Hepatocyte (in vitro differentiated cells): ENCODE results near the gene GPN3. TPM values are rescaled to one million over a fixed set of nuclear protein-coding genes. Genes with fewer than 3 reads are reported as not detected.
"Not testable (repeated sequence)": the region's sequence is repeated elsewhere in the genome, so short reads cannot be mapped to it uniquely, and the experiment has no call there.

ENCODE experiments used
- DNase-seq: peaks from one replicate; pipeline ENCODE4 v3.0.0-alpha.2; 2016; ENCODE audit warnings: low spot score
- H2AFZ ChIP-seq: fragments of 200-600 bp; sonication (generic); 2 replicates; pipeline ENCODE4 v1.6.0; 2016; ENCODE audit warnings: antibody characterized with exemption, mild to moderate bottlenecking
- H3K27ac ChIP-seq: fragments of 200-600 bp; sonication (generic); 2 replicates; pipeline ENCODE4 v1.5.1; 2016; ENCODE audit warnings: mild to moderate bottlenecking
- H3K27me3 ChIP-seq: fragments of 200-600 bp; sonication (generic); 2 replicates; pipeline ENCODE4 v1.6.1; 2016
- H3K36me3 ChIP-seq: fragments of 200-600 bp; sonication (generic); replicated peaks from 2 replicates; pipeline ENCODE4 v1.5.1; 2016; ENCODE audit warnings: low read depth; ENCODE audit not compliant: insufficient read depth
- H3K4me1 ChIP-seq: fragments of 200-600 bp; sonication (generic); 2 replicates; pipeline ENCODE4 v1.5.1; 2016; ENCODE audit warnings: mild to moderate bottlenecking, moderate library complexity; ENCODE audit not compliant: insufficient read depth
- H3K4me2 ChIP-seq: fragments of 200-600 bp; sonication (generic); 2 replicates; pipeline ENCODE4 v1.6.0; 2016
- H3K4me3 ChIP-seq: fragments of 200-600 bp; sonication (generic); 2 replicates; pipeline ENCODE4 v1.5.1; 2016; ENCODE audit warnings: mild to moderate bottlenecking
- H3K79me2 ChIP-seq: fragments of 200-600 bp; sonication (generic); 2 replicates; pipeline ENCODE4 v1.6.0; 2017; ENCODE audit warnings: mild to moderate bottlenecking
- H3K9me2 ChIP-seq: fragments of 200-600 bp; sonication (generic); replicated peaks from 2 replicates; pipeline ENCODE4 v1.6.0; 2017; ENCODE audit warnings: mild to moderate bottlenecking; ENCODE audit not compliant: insufficient read depth
- H3K9me3 ChIP-seq: fragments of 200-600 bp; sonication (generic); 2 replicates; pipeline ENCODE4 v1.5.1; 2016; ENCODE audit warnings: low read depth, mild to moderate bottlenecking
- H4K20me1 ChIP-seq: fragments of 200-600 bp; sonication (generic); 2 replicates; pipeline ENCODE4 v1.6.0; 2016; ENCODE audit warnings: mild to moderate bottlenecking; ENCODE audit not compliant: insufficient read depth, poor library complexity, severe bottlenecking
- CTCF ChIP-seq: fragments of 200-600 bp; sonication (generic); IDR thresholded peaks from 2 replicates; pipeline ENCODE4 v1.5.1; 2016; ENCODE audit warnings: antibody characterized with exemption, mild to moderate bottlenecking; ENCODE audit not compliant: poor library complexity
- EZH2 ChIP-seq: fragments of 200-600 bp; sonication (generic); IDR thresholded peaks from 2 replicates; pipeline ENCODE4 v1.6.1; 2016; ENCODE audit warnings: antibody characterized with exemption, mild to moderate bottlenecking, borderline replicate concordance
- EZH2phosphoT487 ChIP-seq: fragments of 200-600 bp; sonication (generic); IDR thresholded peaks from one replicate; pipeline ENCODE4 v1.6.1; 2018; ENCODE audit warnings: antibody characterized with exemption, mild to moderate bottlenecking, low read depth, moderate library complexity; ENCODE audit not compliant: unreplicated experiment, severe bottlenecking
- WGBS: methylation state at CpG from one replicate; pipeline ENCODE4 v1.1.6; 2016; ENCODE audit warnings: low lambda C conversion rate; ENCODE audit errors: missing lambda C conversion rate; 5-methylcytosine and 5-hydroxymethylcytosine counted together
- polyA plus RNA-seq: library from polyadenylated mRNA; unstranded; fragments of >200 nt; fragmentation: Nextera tagmentation; extraction: Ambion mirVana; gene quantifications from 2 replicates; pipeline ENCODE4 v1.2.1, GENCODE V29; 2016
- total RNA-seq: library from RNA; depleted of rRNA; stranded (reverse); fragments of >200 nt; gene quantifications from 2 replicates; pipeline ENCODE4 v1.2.3, GENCODE V29; 2014

GPN3 gene
- total and polyA plus RNA-seq, 2 experiments from 2014 or later = 21.8 to 27.4 TPM

DNA sequence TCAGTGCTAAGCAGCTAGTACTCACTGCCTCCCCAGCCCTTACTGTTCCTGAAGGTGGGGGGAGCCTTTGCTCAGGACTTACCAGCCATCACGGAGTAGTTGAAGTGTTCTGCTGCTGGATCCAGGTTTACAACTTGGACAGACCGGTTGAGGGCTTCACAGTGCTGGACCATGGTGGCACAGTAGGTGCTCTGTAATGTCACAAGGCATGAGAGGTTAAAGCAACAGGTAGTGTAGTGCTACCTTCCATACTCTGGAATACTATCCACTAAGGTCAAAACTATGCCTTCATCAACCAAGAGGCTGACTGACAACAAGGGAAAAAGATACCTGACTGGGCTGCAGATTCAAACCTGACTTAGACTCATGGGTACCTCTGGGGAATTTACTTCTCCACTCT is 3.0 kb downstream of the GPN3 start:
- H2AFZ ChIP-seq = no peak overlapping the region
- no peak overlapping the region for H3K4me2 ChIP-seq
- H3K4me1 ChIP-seq = peaks cover 15% of the 10 kb centered on the region
- H3K79me2 ChIP-seq = peaks cover 26% of the 10 kb centered on the region
- H3K4me3 ChIP-seq = no peak overlapping the region
- H4K20me1 ChIP-seq = no peaks in the 10 kb centered on the region
- H3K9me2 ChIP-seq = no peaks in the 10 kb centered on the region
- no peaks in the 10 kb centered on the region for H3K27me3 ChIP-seq
- 94% methylated on average over 2 of the region's 2 CpGs for WGBS
- no peak overlapping the region for H3K27ac ChIP-seq
- H3K36me3 ChIP-seq = no peaks in the 10 kb centered on the region
- TF ChIP-seq EZH2phosphoT487 = no peak
- TF ChIP-seq CTCF = no peak
- TF ChIP-seq EZH2 = no peak
- no peaks in the 10 kb centered on the region for H3K9me3 ChIP-seq
- DNase-seq = no peak

DNA sequence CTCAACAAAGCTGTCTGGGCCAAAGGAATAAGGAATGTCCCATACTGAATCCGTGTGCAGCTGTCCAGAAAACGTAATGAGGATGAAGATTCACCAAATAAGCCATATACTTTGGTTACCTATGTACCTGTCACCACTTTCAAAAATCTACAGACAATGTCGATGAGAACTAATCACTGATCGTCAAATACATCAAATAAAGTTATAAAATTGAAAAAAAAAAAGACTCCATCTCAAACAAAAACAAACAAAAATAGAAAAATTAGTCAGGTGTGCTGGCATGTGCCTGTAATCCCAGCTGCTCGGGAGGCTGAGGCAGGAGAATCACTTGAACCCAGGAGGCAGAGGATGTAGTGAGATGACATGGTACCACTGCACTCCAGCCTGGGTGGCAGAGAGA is 6.9 kb downstream of the GPN3 start:
- not testable (repeated sequence) for H3K79me2 ChIP-seq, H2AFZ ChIP-seq, H3K4me1 ChIP-seq, H4K20me1 ChIP-seq, H3K36me3 ChIP-seq, H3K4me2 ChIP-seq, DNase-seq, H3K9me3 ChIP-seq, H3K4me3 ChIP-seq, H3K27ac ChIP-seq, H3K9me2 ChIP-seq, H3K27me3 ChIP-seq
- WGBS = 95% methylated on average over 5 of the region's 5 CpGs

GRCh38 chr12:110458756-110459155 is 9.3 kb downstream of the GPN3 start:
- Histone ChIP-seq H2AFZ (no peak overlapping the region), H3K4me3 (no peak overlapping the region), H3K79me2 (no peaks in the 10 kb centered on the region), H3K36me3 (no peaks in the 10 kb centered on the region), H3K9me3 (no peaks in the 10 kb centered on the region), H3K9me2 (no peaks in the 10 kb centered on the region), H3K27me3 (no peaks in the 10 kb centered on the region), H3K4me2 (no peak overlapping the region), H3K27ac (no peak overlapping the region), H4K20me1 (no peaks in the 10 kb centered on the region), H3K4me1 (no peaks in the 10 kb centered on the region)
- no peak for DNase-seq
- WGBS = 90% methylated on average over 4 of the region's 4 CpGs
- TF ChIP-seq EZH2phosphoT487 = no peak

GRCh38 chr12:110453569-110454296 is 14.3 kb downstream of the GPN3 start:
- DNase-seq = no peak
- TF ChIP-seq CTCF = no peak
- no peak for TF ChIP-seq EZH2phosphoT487
- TF ChIP-seq EZH2 = no peak
- WGBS = 89% methylated on average over 4 of the region's 4 CpGs
- peaks cover 9% of the 10 kb centered on the region for H3K79me2 ChIP-seq
- no peaks in the 10 kb centered on the region for H3K9me3 ChIP-seq
- H2AFZ ChIP-seq = no peak overlapping the region
- H3K4me1 ChIP-seq = no peaks in the 10 kb centered on the region
- no peaks in the 10 kb centered on the region for H3K36me3 ChIP-seq
- no peaks in the 10 kb centered on the region for H4K20me1 ChIP-seq
- H3K4me3 ChIP-seq = no peak overlapping the region
- no peaks in the 10 kb centered on the region for H3K9me2 ChIP-seq
- no peak overlapping the region for H3K27ac ChIP-seq
- H3K27me3 ChIP-seq = no peaks in the 10 kb centered on the region
- no peak overlapping the region for H3K4me2 ChIP-seq
